Nephron progenitor cell (in vitro differentiated cells): Measurements from ENCODE around the gene ANKRD31.
"Not testable (repeated sequence)": the region's sequence is repeated elsewhere in the genome, so short reads cannot be mapped to it uniquely, and the experiment has no call there.

Source experiments
- DNase-seq: peaks from one replicate; pipeline ENCODE4 v3.0.0; 2021
- H3K27ac Mint-ChIP-seq: 2 replicates; pipeline ENCODE4 v1.8.0; 2021; ENCODE audit warnings: mild to moderate bottlenecking, moderate library complexity, mixed read lengths
- H3K27me3 Mint-ChIP-seq: 2 replicates; pipeline ENCODE4 v1.8.0; 2021; ENCODE audit warnings: mild to moderate bottlenecking, low read depth, mixed read lengths; ENCODE audit not compliant: poor library complexity
- H3K36me3 Mint-ChIP-seq: 2 replicates; pipeline ENCODE4 v1.8.0; 2021; ENCODE audit warnings: low read depth, mixed read lengths
- H3K4me1 Mint-ChIP-seq: 2 replicates; pipeline ENCODE4 v1.8.0; 2021; ENCODE audit warnings: mixed read lengths
- H3K4me3 Mint-ChIP-seq: 2 replicates; pipeline ENCODE4 v1.8.0; 2021; ENCODE audit warnings: mild to moderate bottlenecking, moderate library complexity, mixed read lengths
- H3K9me3 Mint-ChIP-seq: 2 replicates; pipeline ENCODE4 v1.8.0; 2021; ENCODE audit warnings: mild to moderate bottlenecking, moderate library complexity, mixed read lengths
- CTCF ChIP-seq: fragments of 200-600 bp; sonication (generic); IDR thresholded peaks from 2 replicates; pipeline ENCODE4 v1.5.0; 2021; ENCODE audit warnings: antibody characterized with exemption

Gene ANKRD31

GRCh38 chr5:75088648-75089047 lies 148.0 kb downstream of the ANKRD31 start:
- Mint-ChIP-seq H3K4me3 (no peak overlapping the region), H3K9me3 (no peaks in the 10 kb centered on the region), H3K27me3 (peaks cover 6% of the 10 kb centered on the region), H3K27ac (no peak overlapping the region), H3K36me3 (no peaks in the 10 kb centered on the region), H3K4me1 (peaks cover 5% of the 10 kb centered on the region)
- no peak for TF ChIP-seq CTCF
- no peak for DNase-seq

- H3K27me3 Mint-ChIP-seq = peaks cover 5% of the 10 kb centered on the region
- H3K4me1 Mint-ChIP-seq = no peaks in the 10 kb centered on the region
- no peak overlapping the region for H3K4me3 Mint-ChIP-seq
- DNase-seq = no peak
- no peak for TF ChIP-seq CTCF
- no peaks in the 10 kb centered on the region for H3K36me3 Mint-ChIP-seq
- no peak overlapping the region for H3K27ac Mint-ChIP-seq
- no peaks in the 10 kb centered on the region for H3K9me3 Mint-ChIP-seq
These were observed 155.2 kb downstream of the ANKRD31 start for GRCh38 chr5:75081510-75081909.

- H3K4me3 Mint-ChIP-seq, H3K9me3 Mint-ChIP-seq, DNase-seq, H3K4me1 Mint-ChIP-seq, H3K36me3 Mint-ChIP-seq, H3K27me3 Mint-ChIP-seq, H3K27ac Mint-ChIP-seq: not testable (repeated sequence)
These were observed 157.3 kb downstream of the ANKRD31 start for GRCh38 chr5:75079346-75079745.

GRCh38 chr5:75078027-75078426 lies 158.7 kb downstream of the ANKRD31 start:
- TF ChIP-seq CTCF = no peak
- H3K27ac Mint-ChIP-seq = no peak overlapping the region

GRCh38 chr5:75072061-75072460 lies 164.6 kb downstream of the ANKRD31 start:
- no peak for TF ChIP-seq CTCF
- no peak overlapping the region for H3K4me3 Mint-ChIP-seq
- H3K36me3 Mint-ChIP-seq = no peaks in the 10 kb centered on the region
- H3K27me3 Mint-ChIP-seq = peaks cover 2% of the 10 kb centered on the region
- no peaks in the 10 kb centered on the region for H3K9me3 Mint-ChIP-seq
- no peaks in the 10 kb centered on the region for H3K4me1 Mint-ChIP-seq
- H3K27ac Mint-ChIP-seq = no peak overlapping the region
- no peak for DNase-seq

More at GRCh38 chr5:75078027-75078426, 158.7 kb downstream of the ANKRD31 start:
- no peaks in the 10 kb centered on the region for H3K9me3 Mint-ChIP-seq
- DNase-seq = no peak
- no peaks in the 10 kb centered on the region for H3K36me3 Mint-ChIP-seq
- H3K4me3 Mint-ChIP-seq = no peak overlapping the region
- H3K27me3 Mint-ChIP-seq = peaks cover 7% of the 10 kb centered on the region
- H3K4me1 Mint-ChIP-seq = no peaks in the 10 kb centered on the region

- no peaks in the 10 kb centered on the region for H3K9me3 Mint-ChIP-seq
- H3K4me3 Mint-ChIP-seq = no peak overlapping the region
- H3K27me3 Mint-ChIP-seq = peaks cover 2% of the 10 kb centered on the region
- H3K27ac Mint-ChIP-seq = no peak overlapping the region
- no peaks in the 10 kb centered on the region for H3K4me1 Mint-ChIP-seq
- no peaks in the 10 kb centered on the region for H3K36me3 Mint-ChIP-seq
- no peak for TF ChIP-seq CTCF
- no peak for DNase-seq
These were observed 165.6 kb downstream of the ANKRD31 start for GRCh38 chr5:75071100-75071499.
